OCI-LY1 (cell line): ENCODE measurements around the gene ASCL2.

ENCODE experiments used
- CTCF ChIP-seq: fragments of 200-600 bp; sonication (generic), shearing (Covaris generic); IDR thresholded peaks from 2 replicates; pipeline ENCODE4 v1.5.1; 2017; ENCODE audit warnings: mild to moderate bottlenecking, antibody characterized with exemption, low read length, moderate library complexity, mixed read lengths
- EZH2 ChIP-seq: fragments of 200-600 bp; sonication (generic), shearing (Covaris generic); IDR thresholded peaks from 2 replicates; pipeline ENCODE4 v1.8.0; 2017; ENCODE audit warnings: borderline replicate concordance, mixed run types, mild to moderate bottlenecking, antibody characterized with exemption, low read length, moderate library complexity, mixed read lengths

GRCh38 chr11:2303627-2304505 lies 33.5 kb upstream of the ASCL2 start:
- TF ChIP-seq CTCF (no peak), EZH2 (no peak)
